Endothelial cell of umbilical vein (primary cell): ENCODE results near the gene CCDC9. TPM values are rescaled to one million over a fixed set of nuclear protein-coding genes. Genes with fewer than 3 reads are reported as not detected.

ENCODE experiments used
- BruUV-seq: library from RNA; stranded (reverse); fragments of 400-500 nt; replicated peaks from 2 replicates; lab custom pipeline; 2021; lab: Mats Ljungman, UMichigan
- CTCF ChIA-PET: fragments of 300-600, 350-600 bp; sonication (Branson Sonifier 250); formaldehyde crosslinking; loops from one replicate; lab custom pipeline; 2021; ENCODE audit warnings: antibody characterized with exemption, inconsistent platforms; lab: Charles Lee
- POLR2A ChIA-PET: fragments of 300-600, 350-600 bp; sonication (Branson Sonifier 250); formaldehyde crosslinking; loops from one replicate; lab custom pipeline; 2021; ENCODE audit warnings: antibody characterized with exemption, inconsistent platforms; lab: Charles Lee
- DNase-seq: peaks from one replicate; pipeline ENCODE4 v3.0.0-alpha.2; 2011; ENCODE audit warnings: low read depth, low spot score
- FAIRE-seq: peaks from 2 replicates; lab custom pipeline; 2011; peaks lifted over from hg19 to GRCh38; lab: Jason Lieb, UNC
- H2AFZ ChIP-seq: 2 replicates; pipeline ENCODE4 v1.6.0; 2012; ENCODE audit warnings: low read depth, low read length, control low read depth, inconsistent platforms
- H3K27ac ChIP-seq: 2 replicates; pipeline ENCODE4 v1.5.1; 2011; ENCODE audit warnings: low read depth, mild to moderate bottlenecking, control low read depth, low read length, moderate library complexity; ENCODE audit not compliant: insufficient read depth
- H3K27me3 ChIP-seq, 2 experiments: 2 replicates each; pipeline versions ENCODE4 v1.6.0 to v1.6.1; 2011; ENCODE audit warnings: low read length in 2 of 2, mixed read lengths in 1 of 2; ENCODE audit not compliant: control insufficient read depth in 2 of 2, insufficient read depth in 2 of 2
- H3K36me3 ChIP-seq, 2 experiments: 2 replicates in 1 of 2; 3 replicates in 1 of 2; pipeline ENCODE4 v1.5.1; 2011; ENCODE audit warnings: low read length in 2 of 2, mild to moderate bottlenecking in 1 of 2, moderate library complexity in 1 of 2; ENCODE audit not compliant: control insufficient read depth in 2 of 2, insufficient read depth in 2 of 2; ENCODE audit errors: extremely low read depth in 1 of 2
- H3K4me1 ChIP-seq: 3 replicates; pipeline ENCODE4 v1.5.1; 2011; ENCODE audit warnings: mild to moderate bottlenecking, low read length; ENCODE audit not compliant: control insufficient read depth, insufficient read depth; ENCODE audit errors: extremely low read depth
- H3K4me2 ChIP-seq: 2 replicates; pipeline ENCODE4 v1.6.1; 2011; ENCODE audit warnings: low read length, control low read depth, mixed read lengths; ENCODE audit not compliant: insufficient read depth
- H3K4me3 ChIP-seq, 3 experiments: fragments of 200-600 bp in 1 of 3; sonication (generic), shearing (Covaris generic) in 1 of 3; replicated peaks in 1 of 3; 2 replicates each; pipeline ENCODE4 v1.5.1; 2011 to 2016; ENCODE audit warnings: control low read depth in 3 of 3, low read length in 3 of 3, mild to moderate bottlenecking in 2 of 3, inconsistent platforms in 1 of 3, low read depth in 1 of 3, moderate library complexity in 1 of 3; ENCODE audit not compliant: insufficient read depth in 1 of 3
- H3K79me2 ChIP-seq: 2 replicates; pipeline ENCODE4 v1.6.0; 2012; ENCODE audit warnings: low read length, inconsistent platforms; ENCODE audit not compliant: control insufficient read depth, insufficient read depth
- H3K9ac ChIP-seq: replicated peaks from 2 replicates; pipeline ENCODE3; 2011; ENCODE audit warnings: low read length, control low read depth; ENCODE audit not compliant: insufficient read depth; ENCODE audit errors: extremely low read depth
- H3K9me1 ChIP-seq: replicated peaks from 3 replicates; pipeline ENCODE4 v1.6.0; 2011; ENCODE audit warnings: mild to moderate bottlenecking, low read length; ENCODE audit not compliant: control insufficient read depth, insufficient read depth; ENCODE audit errors: extremely low read depth
- H3K9me3 ChIP-seq: replicated peaks from 2 replicates; pipeline ENCODE4 v1.5.1; 2012; ENCODE audit warnings: low read length, inconsistent platforms; ENCODE audit not compliant: control insufficient read depth, insufficient read depth
- H4K20me1 ChIP-seq: replicated peaks from 2 replicates; pipeline ENCODE3; 2011; ENCODE audit warnings: mild to moderate bottlenecking, low read length; ENCODE audit not compliant: control insufficient read depth, insufficient read depth; ENCODE audit errors: extremely low read depth
- EZH2 ChIP-seq: IDR thresholded peaks from 2 replicates; pipeline ENCODE4 v1.6.1; 2012; ENCODE audit warnings: borderline replicate concordance, low read depth, mild to moderate bottlenecking, moderate library complexity, low read length, inconsistent platforms; ENCODE audit not compliant: severe bottlenecking
- FOS ChIP-seq: IDR thresholded peaks from 2 replicates; pipeline ENCODE4 v1.6.1; 2011; ENCODE audit warnings: mild to moderate bottlenecking, low read length, moderate library complexity, borderline replicate concordance; ENCODE audit not compliant: insufficient read depth
- GATA2 ChIP-seq: IDR thresholded peaks from 2 replicates; pipeline ENCODE4 v1.7.0; 2011; ENCODE audit warnings: low read depth, mild to moderate bottlenecking, moderate library complexity, mixed read lengths, low read length; ENCODE audit not compliant: insufficient read length, insufficient read depth
- MYC ChIP-seq: IDR thresholded peaks from one replicate; pipeline ENCODE4 v1.6.1; 2011; ENCODE audit warnings: mild to moderate bottlenecking, low read depth, low read length
- POLR2A ChIP-seq: IDR thresholded peaks from 2 replicates; pipeline ENCODE4 v1.6.1; 2012; ENCODE audit warnings: low read depth, mild to moderate bottlenecking, control low read depth, low read length
- POLR2AphosphoS5 ChIP-seq: IDR thresholded peaks from 2 replicates; pipeline ENCODE4 v1.6.1; 2012; ENCODE audit warnings: low read depth, mild to moderate bottlenecking, control low read depth, low read length, moderate library complexity; ENCODE audit not compliant: insufficient read depth
- dilution Hi-C: fragments of 300-500 bp; cut with MboI; formaldehyde crosslinking; loops from one replicate; pipeline ENCODE4 v1.15.0; 2019; ENCODE audit warnings: low sequenced_read_pairs; ENCODE audit not compliant: extremely low pct_ligation_motif_present
- intact Hi-C: fragments of 100-400 bp; cut with micrococcal nuclease; formaldehyde crosslinking; loops from one replicate; pipeline ENCODE4 v1.10.0; 2022
- polyA plus RNA-seq, 4 experiments: library from polyadenylated mRNA; depleted of rRNA in 3 of 4; stranded (reverse) in 3 of 4; unstranded in 1 of 4; fragments of >200 nt; gene quantifications; 2 replicates each; pipeline versions ENCODE4 v1.2.1 to v1.2.3, GENCODE V29; 2011 to 2012; ENCODE audit warnings: missing spikeins in 1 of 4
- total RNA-seq: library from RNA; stranded (reverse); gene quantifications from 2 replicates; pipeline ENCODE4 v1.2.3, GENCODE V29; 2021
- TF ChIP-seq, protein P1 (sequence below): IDR thresholded peaks from 2 replicates; pipeline ENCODE4 v1.6.1; 2011; ENCODE audit not compliant: insufficient read depth, insufficient read length
- TF ChIP-seq, protein P2 (sequence below), 2 donors: IDR thresholded peaks; 1 replicate in 1 of 2; 2 replicates in 1 of 2; pipeline ENCODE4 v1.5.1; 2011; ENCODE audit warnings: low read length in 2 of 2, mild to moderate bottlenecking in 2 of 2, moderate library complexity in 2 of 2, control low read depth in 1 of 2, inconsistent platforms in 1 of 2, low read depth in 1 of 2; ENCODE audit not compliant: insufficient read depth in 1 of 2; ENCODE audit errors: extremely low read depth in 1 of 2

Gene CCDC9
- total and polyA plus RNA-seq, 2 donors (not counting 3 experiments of a cell fraction or from before 2014, with no cell fraction given): 6.0 to 26.9 TPM

DNA sequence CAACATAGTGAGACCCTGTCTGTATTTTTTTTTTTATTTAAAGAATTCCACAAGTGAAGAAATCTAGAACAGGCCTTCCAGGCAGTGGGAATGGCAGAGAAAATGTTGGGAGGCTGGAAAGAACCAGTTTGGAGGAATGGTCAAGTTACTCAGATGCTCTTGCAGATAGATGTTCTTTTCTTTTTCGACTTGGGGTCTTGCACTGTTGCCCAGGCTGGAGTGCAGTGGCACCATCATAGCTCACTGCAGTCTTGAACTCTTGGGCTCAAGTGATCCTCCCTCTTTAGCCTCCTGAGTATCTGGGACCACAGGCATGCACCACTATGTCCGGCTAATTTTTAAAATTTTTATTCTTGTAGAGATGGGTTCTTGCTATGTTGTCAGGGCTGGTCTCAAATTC, 54.0 kb downstream of the CCDC9 start:
- Histone ChIP-seq H3K27me3 (peaks cover 0 to 2% of the 10 kb centered on the region in 2 experiments), H3K4me3 (no peak overlapping the region), H3K27ac (no peak overlapping the region), H3K9ac (no peak overlapping the region), H3K9me1 (no peaks in the 10 kb centered on the region), H3K4me1 (no peaks in the 10 kb centered on the region), H3K79me2 (no peaks in the 10 kb centered on the region), H2AFZ (no peak overlapping the region), H3K9me3 (no peaks in the 10 kb centered on the region), H4K20me1 (no peaks in the 10 kb centered on the region), H3K36me3 (no peaks in the 10 kb centered on the region), H3K4me2 (no peak overlapping the region)
- CTCF ChIA-PET: interaction anchor here (1.6 kb wide), 1 partner anchor 25 kb away, joined by 4 read pairs; no protein-coding TSS in a partner anchor
- POLR2A ChIA-PET: no interaction called here
- dilution Hi-C loops: no loop called here
- BruUV-seq: no TSS peak
- DNase-seq: no peak
- no peak for FAIRE-seq
- TF ChIP-seq POLR2AphosphoS5: no peak
- TF ChIP-seq, protein P1, sequence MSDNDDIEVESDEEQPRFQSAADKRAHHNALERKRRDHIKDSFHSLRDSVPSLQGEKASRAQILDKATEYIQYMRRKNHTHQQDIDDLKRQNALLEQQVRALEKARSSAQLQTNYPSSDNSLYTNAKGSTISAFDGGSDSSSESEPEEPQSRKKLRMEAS: no peak
- TF ChIP-seq MYC: no peak
- TF ChIP-seq FOS: no peak
- TF ChIP-seq, protein P2, sequence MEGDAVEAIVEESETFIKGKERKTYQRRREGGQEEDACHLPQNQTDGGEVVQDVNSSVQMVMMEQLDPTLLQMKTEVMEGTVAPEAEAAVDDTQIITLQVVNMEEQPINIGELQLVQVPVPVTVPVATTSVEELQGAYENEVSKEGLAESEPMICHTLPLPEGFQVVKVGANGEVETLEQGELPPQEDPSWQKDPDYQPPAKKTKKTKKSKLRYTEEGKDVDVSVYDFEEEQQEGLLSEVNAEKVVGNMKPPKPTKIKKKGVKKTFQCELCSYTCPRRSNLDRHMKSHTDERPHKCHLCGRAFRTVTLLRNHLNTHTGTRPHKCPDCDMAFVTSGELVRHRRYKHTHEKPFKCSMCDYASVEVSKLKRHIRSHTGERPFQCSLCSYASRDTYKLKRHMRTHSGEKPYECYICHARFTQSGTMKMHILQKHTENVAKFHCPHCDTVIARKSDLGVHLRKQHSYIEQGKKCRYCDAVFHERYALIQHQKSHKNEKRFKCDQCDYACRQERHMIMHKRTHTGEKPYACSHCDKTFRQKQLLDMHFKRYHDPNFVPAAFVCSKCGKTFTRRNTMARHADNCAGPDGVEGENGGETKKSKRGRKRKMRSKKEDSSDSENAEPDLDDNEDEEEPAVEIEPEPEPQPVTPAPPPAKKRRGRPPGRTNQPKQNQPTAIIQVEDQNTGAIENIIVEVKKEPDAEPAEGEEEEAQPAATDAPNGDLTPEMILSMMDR (IDR thresholded peaks at IDR 0.05; ENCODE audit: extremely low read depth in 1 of 2, insufficient read depth in 1 of 2, low read depth in 1 of 2, low read length in 2 of 2): no peak
- TF ChIP-seq POLR2A: no peak
- TF ChIP-seq EZH2: no peak
- no peak for TF ChIP-seq GATA2
- intact Hi-C loops: no loop called here
